Mucosa of descending colon (tissue), 3 donors: Measurements from ENCODE around the gene ALX4. TPM values are rescaled to one million over a fixed set of nuclear protein-coding genes. Genes with fewer than 3 reads are reported as not detected.

ENCODE experiments used
- ATAC-seq: fragments of 200-7000 bp; cut with Tn5 transposase; one replicate; pipeline ENCODE4 v1.9.1; 2020; ENCODE audit warnings: mild to moderate bottlenecking, moderate library complexity
- DNase-seq, 3 donors: peaks; one replicate each; pipeline ENCODE4 v3.0.0-alpha.2; 2020
- H3K36me3 ChIP-seq: fragments of 200-600 bp; one replicate; pipeline ENCODE4 v1.8.0; 2021; ENCODE audit warnings: low read depth, mild to moderate bottlenecking
- H3K4me1 ChIP-seq: fragments of 200-600 bp; one replicate; pipeline ENCODE4 v1.8.0; 2021; ENCODE audit warnings: low read depth, mild to moderate bottlenecking
- H3K4me3 ChIP-seq: fragments of 200-600 bp; one replicate; pipeline ENCODE4 v1.8.0; 2021; ENCODE audit warnings: mild to moderate bottlenecking
- H3K9me3 ChIP-seq: fragments of 200-600 bp; one replicate; pipeline ENCODE4 v1.8.0; 2021; ENCODE audit warnings: mild to moderate bottlenecking
- intact Hi-C, 2 donors: fragments of 100-400 bp; cut with DNase I in 1 of 2; cut with micrococcal nuclease in 1 of 2; formaldehyde crosslinking; loops; one replicate each; pipeline versions ENCODE4 v1.11.0 to v1.11.1; 2022; cut with DNase I, micrococcal nuclease
- total RNA-seq, 3 donors: library from RNA; stranded (reverse); fragmentation: NEBNext Ultra II Directional in 2 of 3; extraction: Animal tissue kit (Norgen Biotek cat#: 25700) in 2 of 3; gene quantifications; one replicate each; pipeline versions ENCODE4 v1.2.1 to v1.2.4, GENCODE V29; 2021 to 2023
- TF ChIP-seq, protein P1 (sequence below): fragments of 200-600 bp; IDR thresholded peaks from one replicate; pipeline ENCODE4 v1.8.0; 2022; ENCODE audit warnings: antibody characterized with exemption, mild to moderate bottlenecking
- donor health status: DM: no; HTN: no; CAD: no; lungs with moderate emphysema.
- donor health status: DM: no; HTN: no; CAD: no.
- donor health status: DM: no; HTN: yes; CAD: no.

Gene ALX4
- total RNA-seq, 3 donors from 2014 or later, result not detected

DNA sequence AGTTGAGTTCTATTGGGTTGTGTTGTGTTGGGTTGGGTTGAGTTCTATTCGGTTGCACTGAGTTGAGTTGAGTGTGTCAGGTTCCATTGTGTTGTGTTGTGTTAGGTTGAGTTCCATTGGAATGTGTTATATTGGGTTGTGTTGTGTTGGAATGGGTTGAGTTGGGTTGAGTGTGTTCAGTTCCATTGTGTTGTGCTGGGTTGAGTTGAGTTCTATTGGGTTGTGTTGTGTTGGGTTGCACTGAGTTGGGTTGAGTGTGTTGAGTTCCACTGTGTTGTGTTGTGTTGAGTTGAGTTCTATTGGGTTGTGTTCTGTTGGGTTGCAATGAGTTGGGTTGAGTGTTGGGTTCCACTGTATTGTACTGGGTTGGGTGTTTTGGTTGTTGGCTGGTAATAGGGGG lies 35.5 kb downstream of the ALX4 start:
- intact Hi-C loops, result no loop called here
- DNase-seq (no peak), ATAC-seq (no peak)
- no peaks in the 10 kb centered on the region for H3K36me3 ChIP-seq
- H3K9me3 ChIP-seq, result no peaks in the 10 kb centered on the region
- H3K4me3 ChIP-seq, result no peak overlapping the region
- TF ChIP-seq, protein P1, sequence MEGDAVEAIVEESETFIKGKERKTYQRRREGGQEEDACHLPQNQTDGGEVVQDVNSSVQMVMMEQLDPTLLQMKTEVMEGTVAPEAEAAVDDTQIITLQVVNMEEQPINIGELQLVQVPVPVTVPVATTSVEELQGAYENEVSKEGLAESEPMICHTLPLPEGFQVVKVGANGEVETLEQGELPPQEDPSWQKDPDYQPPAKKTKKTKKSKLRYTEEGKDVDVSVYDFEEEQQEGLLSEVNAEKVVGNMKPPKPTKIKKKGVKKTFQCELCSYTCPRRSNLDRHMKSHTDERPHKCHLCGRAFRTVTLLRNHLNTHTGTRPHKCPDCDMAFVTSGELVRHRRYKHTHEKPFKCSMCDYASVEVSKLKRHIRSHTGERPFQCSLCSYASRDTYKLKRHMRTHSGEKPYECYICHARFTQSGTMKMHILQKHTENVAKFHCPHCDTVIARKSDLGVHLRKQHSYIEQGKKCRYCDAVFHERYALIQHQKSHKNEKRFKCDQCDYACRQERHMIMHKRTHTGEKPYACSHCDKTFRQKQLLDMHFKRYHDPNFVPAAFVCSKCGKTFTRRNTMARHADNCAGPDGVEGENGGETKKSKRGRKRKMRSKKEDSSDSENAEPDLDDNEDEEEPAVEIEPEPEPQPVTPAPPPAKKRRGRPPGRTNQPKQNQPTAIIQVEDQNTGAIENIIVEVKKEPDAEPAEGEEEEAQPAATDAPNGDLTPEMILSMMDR, result no peak
- H3K4me1 ChIP-seq, result no peaks in the 10 kb centered on the region

DNA sequence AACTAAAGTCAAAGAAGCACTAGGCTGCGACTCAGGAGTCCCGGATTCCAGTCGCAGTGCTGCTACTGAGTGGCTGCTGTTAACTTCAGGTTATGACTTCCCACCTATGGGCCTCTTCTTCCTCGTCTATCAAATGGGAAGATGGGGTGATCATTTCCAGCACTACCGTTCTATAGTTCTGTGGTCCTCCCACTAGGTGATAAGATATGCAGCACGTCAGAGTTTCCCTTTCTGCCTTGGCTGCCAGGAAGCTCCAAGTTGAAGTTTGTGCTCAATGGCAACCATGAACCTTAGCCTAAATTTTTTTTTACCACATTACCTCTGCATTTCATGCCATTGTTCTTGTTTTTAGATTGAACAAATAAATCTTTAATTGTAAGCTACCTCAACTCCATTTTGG lies 38.7 kb downstream of the ALX4 start:
- no peaks in the 10 kb centered on the region for H3K4me1 ChIP-seq
- H3K4me3 ChIP-seq, result no peak overlapping the region
- no peak for ATAC-seq
- no peaks in the 10 kb centered on the region for H3K9me3 ChIP-seq
- DNase-seq, result no peak
- no peaks in the 10 kb centered on the region for H3K36me3 ChIP-seq
- intact Hi-C loops, result no loop called here
- TF ChIP-seq, protein P1, result no peak

- TF ChIP-seq, protein P1, result no peak
- intact Hi-C loops, result no loop called here
- no peaks in the 10 kb centered on the region for H3K4me1 ChIP-seq
- no peaks in the 10 kb centered on the region for H3K36me3 ChIP-seq
- ATAC-seq (no peak), DNase-seq (no peak)
- no peaks in the 10 kb centered on the region for H3K9me3 ChIP-seq
- no peak overlapping the region for H3K4me3 ChIP-seq
Measured at GRCh38 chr11:44270403-44271273, 39.3 kb downstream of the ALX4 start.

- H3K36me3 ChIP-seq, result no peaks in the 10 kb centered on the region
- intact Hi-C loops, result no loop called here
- no peaks in the 10 kb centered on the region for H3K9me3 ChIP-seq
- TF ChIP-seq, protein P1, result no peak
- ATAC-seq (no peak), DNase-seq (no peak)
- H3K4me3 ChIP-seq, result no peak overlapping the region
- H3K4me1 ChIP-seq, result no peaks in the 10 kb centered on the region
Measured at GRCh38 chr11:44269369-44270351, 40.3 kb downstream of the ALX4 start.

- intact Hi-C loops, result no loop called here
- ATAC-seq (no peak), DNase-seq (no peak)
- TF ChIP-seq, protein P1, result no peak
- Histone ChIP-seq H3K4me1 (no peaks in the 10 kb centered on the region), H3K4me3 (no peak overlapping the region), H3K9me3 (no peaks in the 10 kb centered on the region), H3K36me3 (no peaks in the 10 kb centered on the region)
Measured at GRCh38 chr11:44268614-44269080, 41.3 kb downstream of the ALX4 start.
